ENCODE data around the gene RRP9.

The RRP9 gene

GRCh38 chr3:51971350-51971749 lies 29.6 kb upstream of the RRP9 start:
- no peak for TF ChIP-seq SNAI2 (CRISPR knock-in tag; IDR thresholded peaks at IDR 0.05)
- TF ChIP-seq RARB (CRISPR knock-in tag; IDR thresholded peaks at IDR 0.05): no peak
- no peak for TF ChIP-seq ESRRG (CRISPR knock-in tag; IDR thresholded peaks at IDR 0.05)
- TF ChIP-seq TSHZ2 (CRISPR knock-in tag; IDR thresholded peaks at IDR 0.05): no peak
- TF ChIP-seq CSRNP3 (CRISPR knock-in tag; IDR thresholded peaks at IDR 0.05): no peak
- no peak for TF ChIP-seq ZNF70 (CRISPR knock-in tag; IDR thresholded peaks at IDR 0.05)
- no peak for TF ChIP-seq CREB5 (CRISPR knock-in tag; IDR thresholded peaks at IDR 0.05; ENCODE audit: low read depth)
- no peak for TF ChIP-seq ZFP30 (CRISPR knock-in tag; IDR thresholded peaks at IDR 0.05)
- no peak for TF ChIP-seq OSR1 (CRISPR knock-in tag; IDR thresholded peaks at IDR 0.05)
- TF ChIP-seq BACH2 (CRISPR knock-in tag; IDR thresholded peaks at IDR 0.05; ENCODE audit: borderline replicate concordance): no peak
- TF ChIP-seq ZNF565 (CRISPR knock-in tag; conservative IDR thresholded peaks at IDR 0.05; ENCODE audit: low read depth): no peak
- TF ChIP-seq PATZ1 (CRISPR knock-in tag; IDR thresholded peaks at IDR 0.05; ENCODE audit: borderline replicate concordance): no peak
- TF ChIP-seq CSDC2 (CRISPR knock-in tag; IDR thresholded peaks at IDR 0.05): no peak
- TF ChIP-seq PPARA (CRISPR knock-in tag; IDR thresholded peaks at IDR 0.05; ENCODE audit: borderline replicate concordance): no peak
- TF ChIP-seq ZFP3 (CRISPR knock-in tag; IDR thresholded peaks at IDR 0.05): no peak
- no peak for ATAC-seq

GRCh38 chr3:51970606-51971300 lies 29.0 kb upstream of the RRP9 start:
- TF ChIP-seq ARNTL (CRISPR knock-in tag; IDR thresholded peaks at IDR 0.05; ENCODE audit: borderline replicate concordance, low read depth) (no peak), ESRRG (CRISPR knock-in tag; IDR thresholded peaks at IDR 0.05) (no peak), TSHZ2 (CRISPR knock-in tag; IDR thresholded peaks at IDR 0.05) (no peak), ISL1 (CRISPR knock-in tag; IDR thresholded peaks at IDR 0.05) (no peak), ZFP30 (CRISPR knock-in tag; IDR thresholded peaks at IDR 0.05) (no peak), CSRNP3 (CRISPR knock-in tag; IDR thresholded peaks at IDR 0.05) (no peak), PATZ1 (CRISPR knock-in tag; IDR thresholded peaks at IDR 0.05; ENCODE audit: borderline replicate concordance) (no peak), CREB5 (CRISPR knock-in tag; IDR thresholded peaks at IDR 0.05; ENCODE audit: low read depth) (no peak)
- ATAC-seq: no peak
